Liver (tissue), 9 donors: Measurements from ENCODE around the gene R3HDM1. TPM values are rescaled to one million over a fixed set of nuclear protein-coding genes. Genes with fewer than 3 reads are reported as not detected.
A peak's percentile ranks its signal among the peaks of the same experiment; 100 is the strongest.

Experiments used
- DNase-seq: peaks from one replicate; pipeline ENCODE4 v3.0.0-alpha.2; 2017; ENCODE audit warnings: low spot score
- H3K27ac ChIP-seq, 2 donors: one replicate each; pipeline ENCODE4 v1.7.0; 2013; ENCODE audit warnings: inconsistent platforms in 2 of 2, low read length in 2 of 2, control low read depth in 1 of 2, low read depth in 1 of 2, mild to moderate bottlenecking in 1 of 2
- H3K27me3 ChIP-seq, 4 donors: one replicate each; pipeline versions ENCODE4 v1.6.1 to v1.7.0; 2013; ENCODE audit warnings: low read length in 3 of 4, inconsistent platforms in 1 of 4, mild to moderate bottlenecking in 1 of 4, moderate library complexity in 1 of 4; ENCODE audit not compliant: control insufficient read depth in 4 of 4, insufficient read depth in 4 of 4
- H3K36me3 ChIP-seq, 4 donors: one replicate each; pipeline versions ENCODE4 v1.6.1 to v1.7.0; 2013; ENCODE audit warnings: low read length in 3 of 4, mild to moderate bottlenecking in 3 of 4, low read depth in 1 of 4, moderate library complexity in 1 of 4; ENCODE audit not compliant: control insufficient read depth in 4 of 4, insufficient read depth in 3 of 4
- H3K4me1 ChIP-seq, 4 donors: one replicate each; pipeline versions ENCODE4 v1.6.1 to v1.7.0; 2013; ENCODE audit warnings: low read length in 3 of 4, mild to moderate bottlenecking in 3 of 4, moderate library complexity in 1 of 4; ENCODE audit not compliant: control insufficient read depth in 4 of 4, insufficient read depth in 4 of 4
- H3K4me3 ChIP-seq, 3 donors: one replicate each; pipeline versions ENCODE4 v1.6.1 to v1.7.0; 2013; ENCODE audit warnings: low read length in 3 of 3, control low read depth in 1 of 3, low read depth in 1 of 3, mild to moderate bottlenecking in 1 of 3
- H3K9ac ChIP-seq, 2 donors: one replicate each; pipeline ENCODE4 v1.7.0; 2013; ENCODE audit warnings: low read length in 2 of 2, mild to moderate bottlenecking in 2 of 2, moderate library complexity in 2 of 2, control low read depth in 1 of 2, low read depth in 1 of 2
- H3K9me3 ChIP-seq, 4 donors: one replicate each; pipeline versions ENCODE4 v1.6.1 to v1.7.0; 2013; ENCODE audit warnings: low read length in 3 of 4; ENCODE audit not compliant: control insufficient read depth in 4 of 4
- ATF3 ChIP-seq: IDR thresholded peaks from 2 replicates; pipeline ENCODE4 v1.6.1; 2016; ENCODE audit warnings: antibody characterized with exemption
- CTCF ChIP-seq: fragments of 150-350 bp; IDR thresholded peaks from 2 replicates; pipeline ENCODE4 v1.5.1; 2017; ENCODE audit warnings: improper control_type of control experiment, low read depth, low read length; ENCODE audit not compliant: missing input control
- EGR1 ChIP-seq, 2 donors: IDR thresholded peaks; 2 replicates each; pipeline ENCODE4 v1.6.1; 2016 to 2018; ENCODE audit warnings: antibody characterized with exemption in 2 of 2, low read depth in 2 of 2
- FOXA1 ChIP-seq: IDR thresholded peaks from 2 replicates; pipeline ENCODE4 v1.6.1; 2016; ENCODE audit warnings: antibody characterized with exemption
- FOXA2 ChIP-seq: IDR thresholded peaks from 2 replicates; pipeline ENCODE4 v1.6.1; 2016; ENCODE audit warnings: antibody characterized with exemption
- GABPA ChIP-seq, 2 donors: IDR thresholded peaks in 1 of 2; conservative IDR thresholded peaks in 1 of 2; 2 replicates each; pipeline ENCODE4 v1.6.1; 2016; ENCODE audit warnings: antibody characterized with exemption in 2 of 2, mild to moderate bottlenecking in 1 of 2, moderate library complexity in 1 of 2
- HNF4A ChIP-seq, 2 donors: conservative IDR thresholded peaks; 2 replicates each; pipeline ENCODE4 v1.6.1; 2016; ENCODE audit warnings: antibody characterized with exemption in 2 of 2, mild to moderate bottlenecking in 2 of 2
- HNF4G ChIP-seq: IDR thresholded peaks from 2 replicates; pipeline ENCODE4 v1.6.1; 2016; ENCODE audit warnings: antibody characterized with exemption
- JUND ChIP-seq, 2 donors: IDR thresholded peaks; 2 replicates each; pipeline ENCODE4 v1.6.1; 2016; ENCODE audit warnings: antibody characterized with exemption in 2 of 2
- MAX ChIP-seq: IDR thresholded peaks from 2 replicates; pipeline ENCODE4 v1.6.1; 2016; ENCODE audit warnings: antibody characterized with exemption
- NR2F2 ChIP-seq: IDR thresholded peaks from 2 replicates; pipeline ENCODE4 v1.6.1; 2016; ENCODE audit warnings: antibody characterized with exemption
- RAD21 ChIP-seq, 2 donors: IDR thresholded peaks; 2 replicates each; pipeline ENCODE4 v1.6.1; 2016; ENCODE audit warnings: antibody characterized with exemption in 2 of 2, mild to moderate bottlenecking in 2 of 2
- RXRA ChIP-seq, 2 donors: IDR thresholded peaks; 2 replicates each; pipeline ENCODE4 v1.6.1; 2017 to 2018; ENCODE audit warnings: antibody characterized with exemption in 2 of 2, mild to moderate bottlenecking in 1 of 2
- SP1 ChIP-seq: IDR thresholded peaks from 2 replicates; pipeline ENCODE4 v1.6.1; 2018; ENCODE audit warnings: antibody characterized with exemption, mild to moderate bottlenecking
- TAF1 ChIP-seq: conservative IDR thresholded peaks from 2 replicates; pipeline ENCODE4 v1.6.1; 2016; ENCODE audit warnings: antibody characterized with exemption, mild to moderate bottlenecking
- YY1 ChIP-seq: IDR thresholded peaks from 2 replicates; pipeline ENCODE4 v1.6.1; 2016; ENCODE audit warnings: antibody characterized with exemption, mild to moderate bottlenecking
- ZBTB33 ChIP-seq: IDR thresholded peaks from 2 replicates; pipeline ENCODE4 v1.6.1; 2016; ENCODE audit warnings: antibody characterized with exemption
- WGBS: extraction: QIAGEN DNeasy Blood & Tissue Kit; methylation state at CpG from one replicate; pipeline ENCODE4 v1.1.7; 2013; 5-methylcytosine and 5-hydroxymethylcytosine counted together
- polyA plus RNA-seq, 2 donors: library from polyadenylated mRNA; stranded (reverse) in 1 of 2; unstranded in 1 of 2; fragments of 200-250 nt in 1 of 2; fragments of >200 nt in 1 of 2; fragmentation: Nextera tagmentation in 1 of 2; extraction: Ambion mirVana in 1 of 2; gene quantifications; one replicate each; pipeline versions ENCODE4 v1.2.1 to v1.2.3, GENCODE V29; 2013 to 2015
- total RNA-seq, 2 donors: library from RNA; depleted of rRNA; stranded (reverse); fragments of >200 nt; gene quantifications; one replicate each; pipeline ENCODE4 v1.2.3, GENCODE V29; 2014
- donor health status: healthy.
- donor health status: healthy.
- donor health status: healthy.
- donor health status: healthy.
- donor health status: healthy.

R3HDM1 gene
- total and polyA plus RNA-seq, 4 donors, result 6.0 to 10.0 (median 8.8) TPM

GRCh38 chr2:135557530-135557929, 26.2 kb downstream of the R3HDM1 start:
- Histone ChIP-seq H3K9me3 (no peaks in the 10 kb centered on the region), H3K9ac (no peak overlapping the region), H3K27me3 (no peaks in the 10 kb centered on the region), H3K4me1 (no peaks in the 10 kb centered on the region), H3K36me3 (no peaks in the 10 kb centered on the region), H3K4me3 (no peak overlapping the region), H3K27ac (no peak overlapping the region)
- no peak for DNase-seq
- no peak for TF ChIP-seq FOXA1
- no peak for TF ChIP-seq TAF1
- TF ChIP-seq RXRA (IDR thresholded peaks at IDR 0.05), result peak; percentile 28 to 43
- no peak for TF ChIP-seq EGR1 (IDR thresholded peaks at IDR 0.05; ENCODE audit: low read depth in 2 of 2)
- no peak for TF ChIP-seq ATF3
- WGBS, result 81% methylated on average over 1 of the region's 1 CpG

GRCh38 chr2:135561925-135562324, 30.6 kb downstream of the R3HDM1 start:
- no peak overlapping the region for H3K27ac ChIP-seq
- no peak overlapping the region for H3K9ac ChIP-seq
- no peak for DNase-seq
- no peaks in the 10 kb centered on the region for H3K9me3 ChIP-seq
- H3K4me3 ChIP-seq, result no peak overlapping the region
- no peaks in the 10 kb centered on the region for H3K27me3 ChIP-seq
- H3K4me1 ChIP-seq, result no peaks in the 10 kb centered on the region
- TF ChIP-seq ZBTB33 (no peak), CTCF (no peak), NR2F2 (no peak), HNF4A (conservative IDR thresholded peaks at IDR 0.05) (no peak), SP1 (no peak), RAD21 (IDR thresholded peaks at IDR 0.05) (no peak), YY1 (no peak), RXRA (IDR thresholded peaks at IDR 0.05) (no peak), JUND (IDR thresholded peaks at IDR 0.05) (no peak), FOXA1 (no peak), HNF4G (no peak), FOXA2 (no peak)
- 99% methylated on average over 4 of the region's 4 CpGs for WGBS
- H3K36me3 ChIP-seq, result no peaks in the 10 kb centered on the region

- TF ChIP-seq FOXA1 (no peak), ZBTB33 (no peak), MAX (no peak), YY1 (no peak), HNF4G (no peak), HNF4A (conservative IDR thresholded peaks at IDR 0.05) (no peak), RAD21 (IDR thresholded peaks at IDR 0.05) (no peak), EGR1 (IDR thresholded peaks at IDR 0.05; ENCODE audit: low read depth in 2 of 2) (no peak), JUND (IDR thresholded peaks at IDR 0.05) (no peak), GABPA (IDR thresholded peaks at IDR 0.05 in 1 of 2, conservative IDR thresholded peaks at IDR 0.05 in 1 of 2) (no peak)
- Histone ChIP-seq H3K36me3 (no peaks in the 10 kb centered on the region), H3K27ac (no peak overlapping the region), H3K4me3 (no peak overlapping the region), H3K9me3 (no peaks in the 10 kb centered on the region), H3K9ac (no peak overlapping the region), H3K4me1 (no peaks in the 10 kb centered on the region), H3K27me3 (no peaks in the 10 kb centered on the region)
- WGBS, result 97% methylated on average over 4 of the region's 4 CpGs
- DNase-seq, result no peak
Measured at GRCh38 chr2:135563793-135564192, 32.5 kb downstream of the R3HDM1 start.
